Measurements from ENCODE around the gene PPDPF. TPM values are rescaled to one million over a fixed set of nuclear protein-coding genes. Genes with fewer than 3 reads are reported as not detected.

Gene PPDPF
- total and polyA plus RNA-seq, 2 of the 8 experiments (the other 6 are each of a cell fraction or from before 2014, with no cell fraction given), result 30.5 to 138 TPM

DNA sequence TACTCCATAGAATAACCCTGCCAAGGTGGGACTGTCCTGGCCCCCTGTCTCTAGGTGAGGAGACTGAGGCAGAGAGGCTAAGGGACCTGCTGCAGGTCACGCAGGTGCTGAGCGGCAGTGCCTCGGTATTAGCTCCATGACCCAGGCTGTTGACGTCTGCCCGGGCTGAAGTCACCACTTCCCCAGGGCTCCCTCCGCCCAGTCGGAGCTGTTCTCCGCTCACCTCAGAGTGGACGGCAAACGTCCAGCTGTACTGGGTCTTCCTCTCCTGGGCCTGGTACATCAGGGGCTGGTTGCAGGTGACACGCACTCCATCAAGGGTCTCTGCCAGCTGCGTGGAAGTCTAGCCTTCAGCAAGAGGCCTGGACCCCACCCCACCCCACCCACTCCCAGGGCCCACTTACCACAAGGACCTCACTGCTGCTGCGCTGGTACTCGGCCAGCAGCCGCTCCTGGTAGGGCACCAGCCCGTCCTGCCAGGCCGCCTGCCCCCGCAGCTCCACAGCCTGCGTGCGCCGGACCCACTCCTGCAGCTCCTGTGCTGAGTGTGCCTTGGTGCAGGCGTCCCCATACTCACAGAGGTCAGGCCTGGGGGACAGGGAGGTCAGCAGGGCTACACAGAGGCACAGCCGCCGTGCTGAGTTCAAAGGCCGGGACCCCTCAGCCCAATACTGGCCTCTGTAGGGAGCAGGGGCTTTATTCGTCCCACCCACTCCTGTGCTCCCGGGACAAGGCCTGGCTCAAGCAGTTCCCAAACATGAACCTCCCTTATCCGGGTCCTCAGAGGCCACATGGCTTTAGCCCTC lies 49.9 kb downstream of the PPDPF start:
- Histone ChIP-seq H3K9me3 (ENCODE audit: insufficient read depth in 2 of 2, low read depth in 1 of 2, low read length in 1 of 2) (no peaks in the 10 kb centered on the region), H4K5ac (ENCODE audit: insufficient read length, low read depth, low read length) (no peak overlapping the region), H2BK5ac (ENCODE audit: low read depth, low read length) (no peak overlapping the region), H3K36me3 (ENCODE audit: control insufficient read depth in 2 of 4, insufficient read depth in 4 of 4, low read length in 3 of 4) (no peaks in the 10 kb centered on the region), H3K14ac (ENCODE audit: insufficient read length) (no peak overlapping the region), H3K79me1 (ENCODE audit: low read depth, low read length) (no peaks in the 10 kb centered on the region), H4K8ac (ENCODE audit: extremely low read depth, insufficient read depth, low read length) (no peak overlapping the region), H3K4me1 (replicated peaks in 1 of 4; ENCODE audit: control insufficient read depth in 3 of 4, insufficient read depth in 4 of 4, low read length in 3 of 4) (peaks cover 0 to 6% (median 6%) of the 10 kb centered on the region in 4 experiments; a peak in 6 of 7 replicates), H3K4me3 (ENCODE audit: extremely low read depth in 1 of 4, insufficient read depth in 2 of 4, low read depth in 3 of 4, low read length in 4 of 4) (no peak overlapping the region), H4K20me1 (replicated peaks in 1 of 2; ENCODE audit: control insufficient read depth in 1 of 2, insufficient read depth in 2 of 2, low read length in 2 of 2) (peaks cover 0 to 3% of the 10 kb centered on the region in 2 experiments), H3K56ac (replicated peaks; ENCODE audit: insufficient read length, low read depth, low read length) (no peak overlapping the region), H4K91ac (replicated peaks; ENCODE audit: insufficient read length, low read length) (no peak overlapping the region), H3K23ac (ENCODE audit: insufficient read length) (no peak overlapping the region), H2BK12ac (ENCODE audit: low read depth, low read length) (no peak overlapping the region), H2BK120ac (replicated peaks; ENCODE audit: low read depth, low read length) (no peak overlapping the region), H3K23me2 (ENCODE audit: low read depth, low read length) (no peaks in the 10 kb centered on the region; the same call in 1 of the 2 replicates), H2AFZ (ENCODE audit: low read length) (no peak overlapping the region), H3K27me3 (replicated peaks in 1 of 4; ENCODE audit: control insufficient read depth in 3 of 4, extremely low read depth in 1 of 4, insufficient read depth in 3 of 4, low read length in 3 of 4) (no peaks in the 10 kb centered on the region; a peak in 1 of 7 replicates), H3K9ac (replicated peaks in 1 of 4; ENCODE audit: extremely low read depth in 1 of 4, low read depth in 3 of 4, low read length in 3 of 4) (no peak overlapping the region), H3K79me2 (ENCODE audit: control insufficient read depth in 1 of 2, insufficient read depth in 2 of 2, low read length in 2 of 2) (no peaks in the 10 kb centered on the region), H3K27ac (ENCODE audit: low read depth, low read length) (no peak overlapping the region), H2BK15ac (ENCODE audit: low read length) (no peak overlapping the region; the same call in 1 of the 2 replicates), H3K4ac (replicated peaks; ENCODE audit: insufficient read length, low read depth, low read length) (no peak overlapping the region), H2AK5ac (ENCODE audit: low read depth, low read length) (no peak overlapping the region), H3K4me2 (ENCODE audit: insufficient read depth in 1 of 2, low read depth in 2 of 2, low read length in 2 of 2) (no peak overlapping the region), H3K18ac (ENCODE audit: extremely low read depth, low read length) (no peak overlapping the region), H2BK20ac (ENCODE audit: low read length) (no peak overlapping the region)
- ChIA-PET CTCF (ENCODE audit: partially characterized antibody) (interaction anchor here (1.0 to 3.2 kb wide), 5 partner anchors 10 to 419 kb away, joined by 3 to 20 read pairs (median 4); partner anchors contain the start of gene PTK6), POLR2A (ENCODE audit: partially characterized antibody) (interaction anchor here (0.5 kb wide), 1 partner anchor 180 kb away, joined by 3 read pairs; no protein-coding TSS in a partner anchor)
- FAIRE-seq (no peak), DNase-seq (ENCODE audit: low read depth in 1 of 2, low spot score in 2 of 2) (no peak)
- WGBS, 2 experiments (ENCODE audit: extremely low coverage in 1 of 2, insufficient coverage in 1 of 2, insufficient read length in 1 of 2, insufficient replicate concordance in 2 of 2, low coverage in 1 of 2, low lambda C conversion rate in 2 of 2, missing lambda C conversion rate in 1 of 2), result 92% methylated on average over 26 of the region's 28 CpGs; no CpG with 5 or more reads in 1 of the 2 experiments
- no peak for TF ChIP-seq JUN (IDR thresholded peaks at IDR 0.05; ENCODE audit: low read depth, low read length)
- TF ChIP-seq SIRT6 (IDR thresholded peaks at IDR 0.05; ENCODE audit: low read length), result no peak
- no peak for TF ChIP-seq CTBP2 (IDR thresholded peaks at IDR 0.05; ENCODE audit: borderline replicate concordance, insufficient read depth, insufficient read length, low read length)
- TF ChIP-seq BRCA1 (IDR thresholded peaks at IDR 0.05; ENCODE audit: low read depth, low read length), result no peak
- no peak for TF ChIP-seq JUND (IDR thresholded peaks at IDR 0.05; ENCODE audit: low read length)
- TF ChIP-seq, protein P1, sequence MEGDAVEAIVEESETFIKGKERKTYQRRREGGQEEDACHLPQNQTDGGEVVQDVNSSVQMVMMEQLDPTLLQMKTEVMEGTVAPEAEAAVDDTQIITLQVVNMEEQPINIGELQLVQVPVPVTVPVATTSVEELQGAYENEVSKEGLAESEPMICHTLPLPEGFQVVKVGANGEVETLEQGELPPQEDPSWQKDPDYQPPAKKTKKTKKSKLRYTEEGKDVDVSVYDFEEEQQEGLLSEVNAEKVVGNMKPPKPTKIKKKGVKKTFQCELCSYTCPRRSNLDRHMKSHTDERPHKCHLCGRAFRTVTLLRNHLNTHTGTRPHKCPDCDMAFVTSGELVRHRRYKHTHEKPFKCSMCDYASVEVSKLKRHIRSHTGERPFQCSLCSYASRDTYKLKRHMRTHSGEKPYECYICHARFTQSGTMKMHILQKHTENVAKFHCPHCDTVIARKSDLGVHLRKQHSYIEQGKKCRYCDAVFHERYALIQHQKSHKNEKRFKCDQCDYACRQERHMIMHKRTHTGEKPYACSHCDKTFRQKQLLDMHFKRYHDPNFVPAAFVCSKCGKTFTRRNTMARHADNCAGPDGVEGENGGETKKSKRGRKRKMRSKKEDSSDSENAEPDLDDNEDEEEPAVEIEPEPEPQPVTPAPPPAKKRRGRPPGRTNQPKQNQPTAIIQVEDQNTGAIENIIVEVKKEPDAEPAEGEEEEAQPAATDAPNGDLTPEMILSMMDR (IDR thresholded peaks at IDR 0.05; ENCODE audit: control extremely low read depth in 1 of 3, insufficient read depth in 1 of 3, low read depth in 1 of 3, low read length in 3 of 3), result no peak
- TF ChIP-seq POU5F1 (IDR thresholded peaks at IDR 0.05; ENCODE audit: low read depth, low read length), result no peak
- no peak for TF ChIP-seq CREB1 (IDR thresholded peaks at IDR 0.05)
- no peak for TF ChIP-seq HDAC6 (IDR thresholded peaks at IDR 0.05; ENCODE audit: low read depth, low read length)
- no peak for TF ChIP-seq EP300 (IDR thresholded peaks at IDR 0.05; ENCODE audit: borderline replicate concordance in 1 of 2, low read depth in 2 of 2, low read length in 2 of 2)

All from H1 (cell line).